Bronchial epithelial cell (primary cell): ENCODE results near the gene KRTCAP2. TPM values are rescaled to one million over a fixed set of nuclear protein-coding genes. Genes with fewer than 3 reads are reported as not detected.

Experiments
- DNase-seq: peaks from one replicate; pipeline ENCODE4 v3.0.0-alpha.2; 2010; ENCODE audit warnings: low read depth
- FAIRE-seq: peaks from 2 replicates; lab custom pipeline; 2011; peaks lifted over from hg19 to GRCh38; lab: Jason Lieb, UNC
- H3K27me3 ChIP-seq: 2 replicates; pipeline ENCODE4 v1.5.1; 2011; ENCODE audit warnings: low read length; ENCODE audit not compliant: control insufficient read depth, insufficient read depth
- H3K36me3 ChIP-seq: 2 replicates; pipeline ENCODE4 v1.5.1; 2011; ENCODE audit warnings: low read length; ENCODE audit not compliant: control insufficient read depth, insufficient read depth
- H3K4me3 ChIP-seq: 2 replicates; pipeline ENCODE4 v1.5.1; 2011; ENCODE audit warnings: mild to moderate bottlenecking, low read depth, low read length, control low read depth
- CTCF ChIP-seq: IDR thresholded peaks from 2 replicates; pipeline ENCODE4 v1.5.1; 2011; ENCODE audit warnings: mild to moderate bottlenecking, moderate library complexity, low read length, control low read depth, inconsistent platforms; ENCODE audit not compliant: insufficient read depth, severe bottlenecking
- total RNA-seq: library from RNA; depleted of rRNA; stranded (reverse); fragments of >200 nt; gene quantifications from 2 replicates; pipeline ENCODE4 v1.2.1, GENCODE V29; 2014

Gene KRTCAP2
- total RNA-seq, 1 donor from 2014 or later, result 76.3 TPM

- DNase-seq (no peak), FAIRE-seq (peak; percentile 13)
- Histone ChIP-seq H3K27me3 (no peaks in the 10 kb centered on the region), H3K4me3 (no peak overlapping the region), H3K36me3 (peaks cover 7% of the 10 kb centered on the region)
- no peak for TF ChIP-seq CTCF
Measured at GRCh38 chr1:155210314-155211104, 37.4 kb upstream of the KRTCAP2 start.

- FAIRE-seq, result no peak
- Histone ChIP-seq H3K4me3 (peak overlapping the region; percentile 90), H3K36me3 (peaks cover 7% of the 10 kb centered on the region), H3K27me3 (no peaks in the 10 kb centered on the region)
- no peak for DNase-seq
- TF ChIP-seq CTCF, result no peak
Measured at GRCh38 chr1:155209312-155209721, 36.2 kb upstream of the KRTCAP2 start.

- DNase-seq (peak; percentile 45), FAIRE-seq (no peak)
- Histone ChIP-seq H3K27me3 (no peaks in the 10 kb centered on the region), H3K4me3 (peak within 1 kb of the TSS; percentile 90), H3K36me3 (peaks cover 7% of the 10 kb centered on the region)
- TF ChIP-seq CTCF, result no peak
Measured at GRCh38 chr1:155208541-155209311, 35.6 kb upstream of the KRTCAP2 start, which contains the start of gene MTX1. Gene MTX1 (plus strand): TSS chr1:155208695. CDS start chr1:155208805, 110 bp downstream.

GRCh38 chr1:155207806-155208540 lies 34.9 kb upstream of the KRTCAP2 start, which contains the start of gene THBS3:
Gene THBS3 (minus strand): TSS chr1:155207897. CDS start chr1:155207876, 21 bp downstream.
- Histone ChIP-seq H3K36me3 (peaks cover 7% of the 10 kb centered on the region), H3K4me3 (peak within 1 kb of the TSS; percentile 90), H3K27me3 (no peaks in the 10 kb centered on the region)
- FAIRE-seq (no peak), DNase-seq (no peak)
- TF ChIP-seq CTCF, result no peak

GRCh38 chr1:155206891-155207805 lies 34.0 kb upstream of the KRTCAP2 start:
- H3K4me3 ChIP-seq, result no peak overlapping the region
- DNase-seq (peak; percentile 76), FAIRE-seq (peak; percentile 93)
- peak; percentile 94 for TF ChIP-seq CTCF
- H3K36me3 ChIP-seq, result peaks cover 6% of the 10 kb centered on the region
- no peaks in the 10 kb centered on the region for H3K27me3 ChIP-seq
